ENCODE data around the gene WBP2. TPM values are rescaled to one million over a fixed set of nuclear protein-coding genes. Genes with fewer than 3 reads are reported as not detected.
A peak's percentile ranks its signal among the peaks of the same experiment; 100 is the strongest.

Gene WBP2
- total RNA-seq, 1 donor from 2014 or later: 69.6 TPM

GRCh38 chr17:75820094-75821080 lies 34.7 kb downstream of the WBP2 start:
- no peak for DNase-seq (ENCODE audit: low spot score)
- Mint-ChIP-seq H3K9me3 (ENCODE audit: unreplicated experiment) (no peaks in the 10 kb centered on the region), H3K27me3 (ENCODE audit: unreplicated experiment) (peaks cover 4% of the 10 kb centered on the region), H3K4me3 (ENCODE audit: unreplicated experiment) (peak overlapping the region; percentile 56), H3K4me1 (ENCODE audit: unreplicated experiment) (no peaks in the 10 kb centered on the region), H3K27ac (ENCODE audit: unreplicated experiment) (no peak overlapping the region), H3K36me3 (ENCODE audit: low read depth, unreplicated experiment) (peaks cover 33% of the 10 kb centered on the region)
- TF ChIP-seq CTCF (IDR thresholded peaks at IDR 0.05; ENCODE audit: unreplicated experiment): no peak

- DNase-seq (ENCODE audit: low spot score): no peak
- peaks cover 33% of the 10 kb centered on the region for H3K36me3 Mint-ChIP-seq (ENCODE audit: low read depth, unreplicated experiment)
- no peak overlapping the region for H3K4me3 Mint-ChIP-seq (ENCODE audit: unreplicated experiment)
- H3K9me3 Mint-ChIP-seq (ENCODE audit: unreplicated experiment): no peaks in the 10 kb centered on the region
- H3K4me1 Mint-ChIP-seq (ENCODE audit: unreplicated experiment): no peaks in the 10 kb centered on the region
- H3K27me3 Mint-ChIP-seq (ENCODE audit: unreplicated experiment): peaks cover 4% of the 10 kb centered on the region
- H3K27ac Mint-ChIP-seq (ENCODE audit: unreplicated experiment): no peak overlapping the region
- TF ChIP-seq CTCF (IDR thresholded peaks at IDR 0.05; ENCODE audit: unreplicated experiment): no peak
These were observed 35.5 kb downstream of the WBP2 start for GRCh38 chr17:75819678-75820077.

- H3K4me3 Mint-ChIP-seq (ENCODE audit: unreplicated experiment): no peak overlapping the region
- peaks cover 5% of the 10 kb centered on the region for H3K27me3 Mint-ChIP-seq (ENCODE audit: unreplicated experiment)
- H3K4me1 Mint-ChIP-seq (ENCODE audit: unreplicated experiment): no peaks in the 10 kb centered on the region
- no peak for TF ChIP-seq CTCF (IDR thresholded peaks at IDR 0.05; ENCODE audit: unreplicated experiment)
- H3K36me3 Mint-ChIP-seq (ENCODE audit: low read depth, unreplicated experiment): peaks cover 34% of the 10 kb centered on the region
- H3K27ac Mint-ChIP-seq (ENCODE audit: unreplicated experiment): peak overlapping the region; percentile 4
- H3K9me3 Mint-ChIP-seq (ENCODE audit: unreplicated experiment): no peaks in the 10 kb centered on the region
- DNase-seq (ENCODE audit: low spot score): no peak
These were observed 36.0 kb downstream of the WBP2 start for GRCh38 chr17:75819116-75819515.

GRCh38 chr17:75818326-75818885 lies 36.7 kb downstream of the WBP2 start:
- Mint-ChIP-seq H3K36me3 (ENCODE audit: low read depth, unreplicated experiment) (peaks cover 37% of the 10 kb centered on the region), H3K4me1 (ENCODE audit: unreplicated experiment) (no peaks in the 10 kb centered on the region), H3K9me3 (ENCODE audit: unreplicated experiment) (no peaks in the 10 kb centered on the region), H3K27ac (ENCODE audit: unreplicated experiment) (no peak overlapping the region), H3K4me3 (ENCODE audit: unreplicated experiment) (no peak overlapping the region), H3K27me3 (ENCODE audit: unreplicated experiment) (peaks cover 7% of the 10 kb centered on the region)
- no peak for TF ChIP-seq CTCF (IDR thresholded peaks at IDR 0.05; ENCODE audit: unreplicated experiment)
- DNase-seq (ENCODE audit: low spot score): no peak

- TF ChIP-seq CTCF (IDR thresholded peaks at IDR 0.05; ENCODE audit: unreplicated experiment): no peak
- Mint-ChIP-seq H3K36me3 (ENCODE audit: low read depth, unreplicated experiment) (peaks cover 39% of the 10 kb centered on the region), H3K4me3 (ENCODE audit: unreplicated experiment) (no peak overlapping the region), H3K9me3 (ENCODE audit: unreplicated experiment) (no peaks in the 10 kb centered on the region), H3K4me1 (ENCODE audit: unreplicated experiment) (no peaks in the 10 kb centered on the region), H3K27ac (ENCODE audit: unreplicated experiment) (no peak overlapping the region), H3K27me3 (ENCODE audit: unreplicated experiment) (peaks cover 7% of the 10 kb centered on the region)
- no peak for DNase-seq (ENCODE audit: low spot score)
These were observed 37.6 kb downstream of the WBP2 start for GRCh38 chr17:75817571-75817970.
